RCC 7860 (cell line): ENCODE results near the gene NCAPH2.
"Not testable (repeated sequence)": the region's sequence is repeated elsewhere in the genome, so short reads cannot be mapped to it uniquely, and the experiment has no call there.

Experiments
- DNase-seq: peaks from one replicate; pipeline ENCODE4 v3.0.0-alpha.2; 2015; ENCODE audit warnings: low spot score
- FAIRE-seq: peaks from 2 replicates; lab custom pipeline; 2012; peaks lifted over from hg19 to GRCh38; lab: Jason Lieb, UNC

Gene NCAPH2

GRCh38 chr22:50528682-50529415 is 20.8 kb downstream of the NCAPH2 start:
- FAIRE-seq (no peak), DNase-seq (no peak)

- FAIRE-seq (no peak), DNase-seq (no peak)
These were observed 21.4 kb downstream of the NCAPH2 start for GRCh38 chr22:50529416-50529896.

GRCh38 chr22:50529897-50530579 is 22.0 kb downstream of the NCAPH2 start, which contains the start of gene TYMP:
TYMP (minus strand) TSS chr22:50530012; CDS start chr22:50529709, 303 bp downstream.
- no peak for FAIRE-seq
- no peak for DNase-seq

- DNase-seq: no peak
- no peak for FAIRE-seq
These were observed 22.5 kb downstream of the NCAPH2 start for GRCh38 chr22:50530580-50530876.

- FAIRE-seq (no peak), DNase-seq (peak; percentile 33)
These were observed 23.0 kb downstream of the NCAPH2 start for GRCh38 chr22:50530877-50531545.

DNA sequence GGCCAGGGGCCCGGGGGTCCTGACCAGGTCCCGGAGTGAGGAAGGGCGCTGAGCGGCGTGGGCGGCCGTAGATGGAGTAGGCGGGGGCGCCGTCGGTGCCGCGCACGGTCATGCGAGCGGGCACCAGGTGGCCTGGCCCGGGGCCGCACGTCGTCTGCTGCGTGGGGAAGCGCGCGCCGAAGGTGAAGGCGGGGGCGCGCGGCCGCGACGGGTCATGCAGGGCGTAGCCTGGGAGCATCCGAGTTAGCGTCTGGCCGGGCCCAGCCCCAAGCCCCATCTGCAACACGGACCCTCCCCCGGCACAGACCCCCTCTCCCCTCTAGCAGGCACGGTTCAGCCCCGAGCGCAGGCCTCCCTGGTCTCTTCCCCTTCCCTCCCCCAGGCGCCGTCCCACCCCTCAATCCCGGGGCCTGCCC is 23.5 kb downstream of the NCAPH2 start:
- FAIRE-seq: no peak
- DNase-seq: no peak

DNA sequence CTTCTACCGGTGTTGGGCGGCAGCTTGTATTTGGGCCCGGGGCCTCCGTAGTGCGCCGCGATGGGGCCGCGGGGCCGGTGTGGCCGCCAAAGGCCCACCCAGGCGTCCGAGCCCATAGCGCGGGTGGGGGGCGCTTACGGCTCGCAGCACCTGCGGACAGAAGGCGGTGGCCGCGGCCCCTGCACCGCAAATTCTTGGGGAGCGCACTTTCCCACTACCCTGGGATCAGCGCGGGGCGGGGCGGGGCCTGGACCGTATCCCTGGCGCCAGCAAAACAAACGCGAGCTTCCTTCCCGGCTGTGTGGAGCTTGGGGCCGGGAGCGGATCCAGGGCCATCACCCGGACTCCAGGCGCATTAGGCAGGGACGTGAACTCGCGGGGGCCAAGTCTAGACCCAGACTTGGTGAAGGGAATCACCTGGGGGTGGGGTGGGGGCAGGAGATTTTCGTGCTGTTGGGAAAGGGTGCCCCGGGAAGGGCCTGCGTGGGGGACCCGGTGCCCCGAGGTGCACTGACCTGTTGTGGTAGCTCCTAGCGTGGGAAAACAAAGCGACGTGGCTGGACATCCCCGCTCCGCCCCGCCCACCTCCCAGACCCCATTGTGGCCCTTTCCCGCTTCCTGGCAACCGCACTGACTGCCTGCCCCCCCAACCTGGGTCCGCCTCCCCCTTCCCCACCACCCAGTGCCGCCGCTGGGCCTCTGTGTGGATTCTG is 24.1 kb downstream of the NCAPH2 start:
- no peak for FAIRE-seq
- peak; percentile 16 for DNase-seq

DNA sequence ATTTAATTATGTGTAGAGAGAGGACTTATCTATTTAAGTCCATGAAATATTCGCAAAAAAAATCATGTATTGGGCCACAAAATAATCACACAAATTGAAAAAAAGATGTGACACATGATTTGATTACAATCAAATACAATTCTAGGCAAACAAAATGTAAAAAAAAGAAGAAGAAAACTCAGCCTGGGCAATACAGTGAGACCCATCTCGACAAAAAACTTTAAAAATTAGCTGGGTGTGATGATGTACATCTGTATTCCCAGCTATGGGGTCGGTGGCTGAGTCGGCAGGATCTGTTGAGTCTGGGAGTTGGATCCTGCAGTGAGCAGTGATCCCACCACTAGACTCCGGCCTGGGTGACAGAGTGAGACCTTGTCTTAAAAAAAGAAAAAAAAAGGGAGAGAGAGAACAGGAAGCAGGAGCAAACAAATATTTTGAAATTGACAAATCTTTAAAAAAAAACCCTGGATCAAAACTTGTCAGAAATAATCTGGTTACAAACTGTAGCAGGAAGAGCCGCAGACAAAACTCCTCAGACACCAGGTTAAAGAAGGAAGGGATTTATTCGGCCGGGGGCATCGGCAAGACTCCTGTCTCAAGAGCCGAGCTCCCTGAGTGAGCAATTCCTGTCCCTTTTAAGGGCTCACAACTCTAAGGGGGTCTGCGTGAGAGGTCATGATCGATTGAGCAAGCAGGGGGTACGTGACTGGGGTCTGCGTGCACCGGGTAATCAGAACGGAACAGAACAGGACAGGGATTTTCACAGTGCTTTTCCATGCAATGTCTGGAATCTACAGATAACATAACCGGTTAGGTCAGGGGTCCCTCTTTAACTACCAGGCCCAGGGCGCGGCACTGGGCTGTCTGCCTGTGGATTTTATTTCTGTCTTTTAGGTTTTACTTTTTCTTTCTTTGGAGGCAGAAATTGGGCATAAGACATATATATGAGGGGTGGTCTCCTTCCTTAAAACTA is 25.1 kb downstream of the NCAPH2 start:
- FAIRE-seq: no peak
- DNase-seq: no peak

DNA sequence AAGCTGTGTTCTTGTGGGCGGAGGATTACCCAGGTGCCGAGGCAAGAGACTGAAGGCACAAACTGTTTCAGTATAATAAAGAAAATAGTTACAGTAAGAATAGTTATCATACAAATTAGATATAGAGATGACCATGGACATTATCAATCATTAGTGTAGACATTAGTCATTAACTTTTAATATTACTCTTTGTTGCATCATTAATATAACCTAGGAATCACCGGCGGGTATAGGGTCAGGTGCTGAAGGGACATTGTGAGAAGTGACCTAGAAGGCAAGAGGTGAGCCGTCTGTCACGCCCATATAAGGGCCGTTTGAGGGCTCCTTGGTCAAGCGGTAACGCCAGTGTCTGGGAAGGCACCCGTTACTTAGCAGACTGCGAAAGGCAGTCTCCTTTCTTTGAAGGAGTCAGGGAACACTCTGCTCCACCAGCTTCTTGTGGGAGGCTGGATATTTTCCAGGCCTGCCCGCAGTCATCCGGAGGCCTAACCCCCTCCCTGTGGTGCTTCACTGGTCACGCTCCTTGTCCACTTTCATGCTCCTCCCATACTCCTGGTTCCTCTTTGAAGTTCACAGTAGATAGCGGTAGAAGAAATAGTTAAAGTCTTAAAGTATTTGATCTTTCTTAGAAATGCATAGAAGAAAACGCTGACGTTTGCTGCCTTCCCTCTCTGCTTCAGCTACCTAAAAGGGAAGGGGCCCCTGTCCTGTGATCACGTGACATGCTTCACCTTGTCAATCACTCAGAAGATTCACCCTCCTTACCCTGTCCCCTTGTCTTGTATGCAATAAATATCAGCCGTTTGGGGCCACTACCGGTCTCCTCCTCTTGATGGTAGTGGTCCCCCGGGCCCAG is 26.1 kb downstream of the NCAPH2 start:
- DNase-seq: peak; percentile 49
- peak; percentile 93 for FAIRE-seq

- DNase-seq: no peak
- no peak for FAIRE-seq
These were observed 27.1 kb downstream of the NCAPH2 start for GRCh38 chr22:50535113-50535512.

GRCh38 chr22:50536226-50536625 is 28.2 kb downstream of the NCAPH2 start:
- FAIRE-seq (no peak), DNase-seq (no peak)

DNA sequence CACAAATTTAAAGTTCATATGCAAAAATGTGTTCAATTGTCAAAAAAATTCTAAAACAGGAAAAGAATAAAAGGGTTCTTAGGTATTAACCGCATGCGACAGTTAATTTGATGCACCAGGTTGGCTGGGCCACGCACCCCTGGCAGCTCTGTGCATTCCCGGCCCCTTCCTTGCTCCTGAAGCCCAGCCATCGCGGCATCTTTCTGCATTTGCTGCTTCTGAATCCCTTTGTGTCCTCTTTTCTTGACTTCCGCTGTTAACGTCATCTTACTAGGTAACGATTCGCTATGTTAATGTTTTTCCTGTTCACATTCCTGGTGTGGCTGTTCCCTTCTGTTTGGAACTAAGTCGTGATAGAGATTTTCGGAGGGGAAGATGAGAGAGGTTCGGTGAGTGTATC is 29.7 kb downstream of the NCAPH2 start:
- DNase-seq: no peak
- FAIRE-seq: no peak

- no peak for FAIRE-seq
- no peak for DNase-seq
These were observed 32.4 kb downstream of the NCAPH2 start for GRCh38 chr22:50540381-50540780.

DNA sequence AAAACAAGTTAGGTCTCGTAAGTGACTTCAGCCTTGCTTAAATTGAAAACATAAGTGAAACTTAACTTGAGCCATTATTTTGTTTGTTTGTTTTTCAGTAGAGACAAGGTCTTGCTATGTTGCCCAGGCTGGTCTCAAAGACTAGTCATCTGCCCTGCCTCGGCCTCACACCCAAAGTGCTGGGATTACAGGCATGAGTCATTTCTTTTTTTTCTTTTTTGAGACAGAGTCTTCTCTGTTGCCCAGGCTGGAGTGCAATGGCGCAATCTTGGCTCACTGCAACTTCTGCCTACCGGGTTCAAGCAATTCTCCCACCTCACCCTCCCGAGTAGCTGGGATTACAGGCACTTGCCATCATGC is 33.6 kb downstream of the NCAPH2 start:
- peak; percentile 36 for DNase-seq
- not testable (repeated sequence) for FAIRE-seq

DNA sequence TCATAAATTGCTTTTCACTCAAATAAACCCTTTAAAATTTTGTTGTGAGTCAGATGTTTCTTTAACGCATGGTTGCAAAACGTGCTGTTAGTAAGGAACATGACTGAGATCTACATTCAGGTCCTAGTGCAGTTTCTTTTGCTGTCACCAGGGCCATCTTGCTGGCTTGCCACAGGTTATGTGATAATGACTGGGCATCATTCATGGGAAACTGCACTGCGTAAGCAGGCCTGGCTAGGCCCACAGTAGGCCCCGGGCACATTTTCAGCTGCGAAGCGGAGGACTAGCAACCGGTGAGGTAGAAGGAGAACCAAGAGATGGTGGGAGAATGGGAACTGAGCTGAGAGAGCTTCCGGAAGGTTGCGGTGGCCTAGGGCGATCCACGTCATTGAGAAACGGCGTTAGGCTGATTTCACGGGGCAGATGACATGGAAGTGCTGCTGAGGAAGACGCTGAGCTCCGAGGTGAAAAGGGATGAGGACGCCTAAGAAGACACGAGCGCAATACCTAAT is 34.4 kb downstream of the NCAPH2 start:
- DNase-seq (no peak), FAIRE-seq (no peak)

GRCh38 chr22:50544078-50544745 is 36.2 kb downstream of the NCAPH2 start:
- no peak for DNase-seq
- no peak for FAIRE-seq

- FAIRE-seq (no peak), DNase-seq (no peak)
These were observed 36.8 kb downstream of the NCAPH2 start for GRCh38 chr22:50544746-50545253.
